Measurements from ENCODE around the gene STMN1.

DNA sequence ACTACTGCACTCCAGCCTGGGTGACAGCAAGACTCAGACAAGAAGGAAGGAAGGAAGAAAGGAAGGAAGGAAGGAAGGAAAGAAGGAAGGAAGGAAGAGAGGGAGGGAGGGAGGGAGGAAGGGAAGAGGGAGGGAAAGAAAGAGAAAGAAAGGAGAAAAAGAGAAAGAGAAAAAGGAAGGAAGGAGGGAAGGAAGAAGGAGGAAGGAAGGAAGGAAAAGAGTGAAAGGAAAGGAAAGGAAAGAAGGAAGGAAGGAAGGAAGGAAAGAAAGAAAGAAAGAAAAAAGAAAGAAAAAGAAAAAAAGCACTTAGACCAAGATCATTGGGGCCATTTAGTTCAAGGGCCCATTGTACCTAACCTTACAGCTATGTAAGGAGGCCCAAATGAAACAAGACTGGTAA, 49.3 kb upstream of the STMN1 start:
- TF ChIP-seq, protein P1, sequence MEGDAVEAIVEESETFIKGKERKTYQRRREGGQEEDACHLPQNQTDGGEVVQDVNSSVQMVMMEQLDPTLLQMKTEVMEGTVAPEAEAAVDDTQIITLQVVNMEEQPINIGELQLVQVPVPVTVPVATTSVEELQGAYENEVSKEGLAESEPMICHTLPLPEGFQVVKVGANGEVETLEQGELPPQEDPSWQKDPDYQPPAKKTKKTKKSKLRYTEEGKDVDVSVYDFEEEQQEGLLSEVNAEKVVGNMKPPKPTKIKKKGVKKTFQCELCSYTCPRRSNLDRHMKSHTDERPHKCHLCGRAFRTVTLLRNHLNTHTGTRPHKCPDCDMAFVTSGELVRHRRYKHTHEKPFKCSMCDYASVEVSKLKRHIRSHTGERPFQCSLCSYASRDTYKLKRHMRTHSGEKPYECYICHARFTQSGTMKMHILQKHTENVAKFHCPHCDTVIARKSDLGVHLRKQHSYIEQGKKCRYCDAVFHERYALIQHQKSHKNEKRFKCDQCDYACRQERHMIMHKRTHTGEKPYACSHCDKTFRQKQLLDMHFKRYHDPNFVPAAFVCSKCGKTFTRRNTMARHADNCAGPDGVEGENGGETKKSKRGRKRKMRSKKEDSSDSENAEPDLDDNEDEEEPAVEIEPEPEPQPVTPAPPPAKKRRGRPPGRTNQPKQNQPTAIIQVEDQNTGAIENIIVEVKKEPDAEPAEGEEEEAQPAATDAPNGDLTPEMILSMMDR (optimal IDR thresholded peaks at IDR 0.05 in 1 of 3, IDR thresholded peaks at IDR 0.05 in 1 of 3, conservative IDR thresholded peaks at IDR 0.05 in 1 of 3; ENCODE audit: extremely low read depth in 1 of 3, insufficient read depth in 2 of 3, low read length in 3 of 3), result no peak
- TF ChIP-seq EZH2 (IDR thresholded peaks at IDR 0.05; ENCODE audit: low read length), result no peak
